GM12878 (cell line): ENCODE measurements around the gene ENO2. TPM values are rescaled to one million over a fixed set of nuclear protein-coding genes. Genes with fewer than 3 reads are reported as not detected.
A peak's percentile ranks its signal among the peaks of the same experiment; 100 is the strongest.

Experiments used
- ATF3 ChIP-seq: IDR thresholded peaks from 2 replicates; pipeline ENCODE4 v1.6.1; 2011; ENCODE audit warnings: low read depth, mild to moderate bottlenecking, low read length, moderate library complexity, borderline replicate concordance; ENCODE audit errors: extremely low read depth
- BHLHE40 ChIP-seq, 2 experiments: fragments of 450-650 bp in 1 of 2; IDR thresholded peaks; 2 replicates each; pipeline ENCODE4 v1.6.1; 2011 to 2017; ENCODE audit warnings: low read depth in 2 of 2, borderline replicate concordance in 1 of 2, improper control_type of control experiment in 1 of 2, low read length in 1 of 2, mild to moderate bottlenecking in 1 of 2
- ETV6 ChIP-seq, 2 experiments: fragments of 450-650 bp in 1 of 2; IDR thresholded peaks in 1 of 2; conservative IDR thresholded peaks in 1 of 2; 2 replicates each; pipeline ENCODE4 v1.6.1; 2014; ENCODE audit warnings: antibody characterized with exemption in 1 of 2, borderline replicate concordance in 1 of 2, low read depth in 1 of 2, mild to moderate bottlenecking in 1 of 2, moderate library complexity in 1 of 2
- FOXM1 ChIP-seq: IDR thresholded peaks from 2 replicates; pipeline ENCODE4 v1.6.1; 2012; ENCODE audit warnings: low read depth, mild to moderate bottlenecking, inconsistent platforms, low read length, moderate library complexity
- KDM1A ChIP-seq: fragments of 200-600 bp; sonication (generic); IDR thresholded peaks from 2 replicates; pipeline ENCODE4 v1.6.1; 2016; ENCODE audit warnings: borderline replicate concordance
- MYB ChIP-seq: fragments of 150-350 bp; IDR thresholded peaks from 2 replicates; pipeline ENCODE4 v1.6.1; 2014; ENCODE audit warnings: mild to moderate bottlenecking, low read depth, low read length, borderline replicate concordance
- MYC ChIP-seq: IDR thresholded peaks from 2 replicates; pipeline ENCODE4 v1.6.1; 2011; ENCODE audit warnings: mild to moderate bottlenecking, low read length, moderate library complexity, inconsistent platforms; ENCODE audit not compliant: insufficient read depth, insufficient replicate concordance, insufficient read length, severe bottlenecking
- NFIC ChIP-seq: IDR thresholded peaks from 2 replicates; pipeline ENCODE4 v1.6.1; 2012; ENCODE audit warnings: low read depth, mild to moderate bottlenecking, inconsistent platforms, low read length, moderate library complexity
- NRF1 ChIP-seq: conservative IDR thresholded peaks from 2 replicates; pipeline ENCODE4 v1.6.1; 2011; ENCODE audit warnings: mild to moderate bottlenecking, low read depth, low read length, improper control_type of control experiment
- PRDM15 ChIP-seq: fragments of 450-650 bp; formaldehyde crosslinking; IDR thresholded peaks from 2 replicates; pipeline ENCODE4 v1.4.0; 2020; ENCODE audit warnings: mild to moderate bottlenecking, moderate library complexity
- TARDBP ChIP-seq: IDR thresholded peaks from 2 replicates; pipeline ENCODE4 v1.6.1; 2016; ENCODE audit warnings: borderline replicate concordance
- TBL1XR1 ChIP-seq: IDR thresholded peaks from 2 replicates; pipeline ENCODE4 v1.6.1; 2012; ENCODE audit warnings: low read depth, low read length, improper control_type of control experiment
- ZBTB4 ChIP-seq: fragments of 450-650 bp; formaldehyde crosslinking; IDR thresholded peaks from 2 replicates; pipeline ENCODE4 v1.4.0; 2022; ENCODE audit warnings: mild to moderate bottlenecking, moderate library complexity
- ZBTB40 ChIP-seq: fragments of 450-650 bp; IDR thresholded peaks from 2 replicates; pipeline ENCODE4 v1.6.1; 2016; ENCODE audit warnings: mild to moderate bottlenecking, moderate library complexity, borderline replicate concordance
- polyA plus RNA-seq, 11 experiments: library from polyadenylated mRNA; depleted of rRNA in 4 of 11; unstranded in 6 of 11; stranded (reverse) in 5 of 11; fragments of >200 nt; fragmentation: Nextera tagmentation in 4 of 11; fragmentation: Illumina TruSeq in 1 of 11; extraction: Ambion mirVana in 4 of 11; extraction: Trizol in 1 of 11; gene quantifications; 1 replicate in 1 of 11; 2 replicates in 10 of 11; pipeline versions ENCODE4 v1.2.1 to v1.2.3, GENCODE V29; 2011 to 2016; ENCODE audit warnings: inconsistent platforms in 2 of 11, missing spikeins in 2 of 11, low read depth in 1 of 11
- total RNA-seq, 4 experiments: library from RNA; depleted of rRNA in 3 of 4; stranded (reverse); fragments of >200 nt in 3 of 4; fragmentation: Illumina TruSeq in 1 of 4; extraction: Trizol in 1 of 4; gene quantifications; 2 replicates each; pipeline versions ENCODE4 v1.2.1 to v1.2.3, GENCODE V29; 2013 to 2021

Gene ENO2
- total and polyA plus RNA-seq, 10 of the 15 experiments (the other 5 are each of a cell fraction or from before 2014, with no cell fraction given) = 24.8 to 196 (median 43.1) TPM

- TF ChIP-seq ZBTB4 (CRISPR knock-in tag) (no peak), NRF1 (no peak), ATF3 (no peak), NFIC (no peak), MYB (no peak), KDM1A (no peak), FOXM1 (no peak), TARDBP (no peak), ETV6 (conservative IDR thresholded peaks at IDR 0.05 in 1 of 2, IDR thresholded peaks at IDR 0.05 in 1 of 2; ENCODE audit: borderline replicate concordance in 1 of 2, low read depth in 1 of 2) (no peak), PRDM15 (CRISPR knock-in tag) (no peak), TBL1XR1 (0 out of 2 replicates have a peak, but pooled peaks have one; percentile 71), MYC (no peak), BHLHE40 (IDR thresholded peaks at IDR 0.05; ENCODE audit: borderline replicate concordance in 1 of 2, low read depth in 2 of 2, low read length in 1 of 2) (peak in 1 of 2 experiments; percentile 60; a peak in 1 of 4 replicates), ZBTB40 (no peak)
Observed at GRCh38 chr12:6944381-6945186, 30.2 kb downstream of the ENO2 start (continued).
